ENCODE results near the gene IMPDH2. TPM values are rescaled to one million over a fixed set of nuclear protein-coding genes. Genes with fewer than 3 reads are reported as not detected.

IMPDH2 gene
- total RNA-seq, 2 experiments from 2014 or later: 295 to 360 TPM

DNA sequence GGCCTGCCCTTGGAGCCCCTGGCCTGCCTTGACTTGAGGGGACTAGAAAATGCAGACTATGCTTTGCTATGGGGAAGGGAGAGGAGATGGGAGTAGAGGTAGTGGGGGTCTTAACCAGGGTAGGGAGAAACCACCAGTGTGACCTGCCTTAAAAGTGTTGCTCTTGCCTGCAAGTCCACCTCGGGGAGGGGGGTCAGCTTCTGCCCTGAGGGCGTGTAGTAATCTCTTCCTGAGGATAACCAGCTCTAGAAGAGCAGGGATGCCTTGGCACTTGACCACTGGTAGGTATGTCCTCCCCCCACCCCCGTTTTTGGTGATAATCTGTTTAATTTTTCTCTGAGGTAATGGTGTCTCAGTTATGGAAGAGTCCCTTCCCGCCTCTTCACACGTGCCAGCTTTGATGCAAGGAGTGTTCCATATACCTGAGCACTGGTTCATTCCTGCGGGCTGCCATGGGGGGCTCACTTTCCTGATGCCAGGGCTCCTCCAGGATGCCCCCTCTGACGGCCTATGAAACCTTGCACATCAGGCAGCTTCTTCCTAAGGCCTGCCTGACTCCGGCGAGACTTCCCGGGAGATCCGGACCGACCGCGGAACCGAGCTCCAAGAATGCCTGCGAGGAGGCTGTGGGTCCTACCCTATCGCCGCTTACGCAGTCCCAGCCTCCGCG is 39.9 kb downstream of the IMPDH2 start:
- CTCF ChIA-PET (ENCODE audit: unreplicated experiment): interaction anchor here (0.6 to 1.4 kb wide), 3 partner anchors 18 to 357 kb away, joined by 3 to 7 read pairs (median 3); partner anchors contain the start of gene WDR6
- peaks cover 17% of the 10 kb centered on the region; the same call in 1 of the 2 replicates for H3K36me3 ChIP-seq (ENCODE audit: insufficient read depth, low read length)
- H4K20me1 ChIP-seq (ENCODE audit: insufficient read depth, low read length): no peaks in the 10 kb centered on the region
- BruUV-seq (replicated peaks): TSS peak; percentile 56
- TF ChIP-seq, protein P1, sequence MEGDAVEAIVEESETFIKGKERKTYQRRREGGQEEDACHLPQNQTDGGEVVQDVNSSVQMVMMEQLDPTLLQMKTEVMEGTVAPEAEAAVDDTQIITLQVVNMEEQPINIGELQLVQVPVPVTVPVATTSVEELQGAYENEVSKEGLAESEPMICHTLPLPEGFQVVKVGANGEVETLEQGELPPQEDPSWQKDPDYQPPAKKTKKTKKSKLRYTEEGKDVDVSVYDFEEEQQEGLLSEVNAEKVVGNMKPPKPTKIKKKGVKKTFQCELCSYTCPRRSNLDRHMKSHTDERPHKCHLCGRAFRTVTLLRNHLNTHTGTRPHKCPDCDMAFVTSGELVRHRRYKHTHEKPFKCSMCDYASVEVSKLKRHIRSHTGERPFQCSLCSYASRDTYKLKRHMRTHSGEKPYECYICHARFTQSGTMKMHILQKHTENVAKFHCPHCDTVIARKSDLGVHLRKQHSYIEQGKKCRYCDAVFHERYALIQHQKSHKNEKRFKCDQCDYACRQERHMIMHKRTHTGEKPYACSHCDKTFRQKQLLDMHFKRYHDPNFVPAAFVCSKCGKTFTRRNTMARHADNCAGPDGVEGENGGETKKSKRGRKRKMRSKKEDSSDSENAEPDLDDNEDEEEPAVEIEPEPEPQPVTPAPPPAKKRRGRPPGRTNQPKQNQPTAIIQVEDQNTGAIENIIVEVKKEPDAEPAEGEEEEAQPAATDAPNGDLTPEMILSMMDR (conservative IDR thresholded peaks at IDR 0.05; ENCODE audit: low read length): no peak
- TF ChIP-seq EZH2phosphoT487 (IDR thresholded peaks at IDR 0.05; ENCODE audit: borderline replicate concordance, low read depth, low read length): no peak
- H3K9me2 ChIP-seq (ENCODE audit: insufficient read depth, low read length): no peaks in the 10 kb centered on the region
- H3K9me3 ChIP-seq (ENCODE audit: low read length): no peaks in the 10 kb centered on the region
- H3K79me2 ChIP-seq (ENCODE audit: insufficient read depth, low read depth, low read length): no peaks in the 10 kb centered on the region; the same call in 1 of the 2 replicates
- POLR2A ChIA-PET: interaction anchor here (0.6 to 2.9 kb wide), 6 partner anchors 18 to 40 kb away, joined by 3 to 15 read pairs (median 6); partner anchors contain the start of genes NDUFAF3 and WDR6
- H3K27ac ChIP-seq (ENCODE audit: low read depth, low read length, poor library complexity, severe bottlenecking): peak overlapping the region; percentile 46
- peak overlapping the region; percentile 83 for H2AFZ ChIP-seq (ENCODE audit: low read length)
- peaks cover 27% of the 10 kb centered on the region for H3K4me1 ChIP-seq (ENCODE audit: insufficient read depth, low read length, poor library complexity, severe bottlenecking)
- intact Hi-C loops (cut with micrococcal nuclease; ENCODE audit: unreplicated experiment): loop anchor here (2.0 kb wide), 1 partner anchor 32 kb away; no protein-coding TSS in a partner anchor
- peak overlapping the region; percentile 84 for H3K4me3 ChIP-seq (ENCODE audit: low read depth, low read length, poor library complexity, severe bottlenecking)
- peak; percentile 24 for DNase-seq (ENCODE audit: low spot score)
- peak overlapping the region; percentile 97 for H3K4me2 ChIP-seq (ENCODE audit: low read length)

DNA sequence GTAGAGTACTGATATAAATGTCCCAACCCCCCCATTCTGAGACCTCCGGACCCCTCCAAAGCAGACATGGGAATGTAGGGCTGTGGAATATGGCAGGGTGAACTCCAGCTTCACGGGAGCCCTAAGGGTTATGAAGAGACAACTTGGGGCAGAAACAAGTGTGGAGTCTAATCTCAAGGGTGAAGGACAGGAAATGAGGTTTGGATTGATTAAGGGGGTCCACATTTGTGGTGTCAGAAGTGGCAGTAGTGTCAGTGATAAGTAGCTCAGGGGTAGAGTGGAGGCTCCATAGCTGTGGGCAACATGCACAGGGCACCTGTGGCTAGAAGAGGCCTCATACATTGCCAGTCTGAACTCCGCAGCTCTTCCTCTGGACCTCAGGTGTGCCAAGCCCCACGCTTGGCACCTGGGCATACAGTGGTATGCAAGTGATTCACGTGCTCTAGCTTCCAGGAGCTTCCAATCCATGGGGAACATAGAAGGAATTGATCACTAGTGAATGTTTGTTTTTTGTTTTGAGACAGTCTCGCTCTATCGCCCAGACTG is 43.3 kb downstream of the IMPDH2 start:
- Histone ChIP-seq H2AFZ (ENCODE audit: low read length) (no peak overlapping the region), H3K9me3 (ENCODE audit: low read length) (no peaks in the 10 kb centered on the region), H3K4me2 (ENCODE audit: low read length) (no peak overlapping the region), H3K27ac (ENCODE audit: low read depth, low read length, poor library complexity, severe bottlenecking) (no peak overlapping the region), H3K36me3 (ENCODE audit: insufficient read depth, low read length) (peaks cover 51% of the 10 kb centered on the region), H3K4me3 (ENCODE audit: low read depth, low read length, poor library complexity, severe bottlenecking) (no peak overlapping the region), H3K79me2 (ENCODE audit: insufficient read depth, low read depth, low read length) (no peaks in the 10 kb centered on the region; the same call in 1 of the 2 replicates), H3K4me1 (ENCODE audit: insufficient read depth, low read length, poor library complexity, severe bottlenecking) (peaks cover 16% of the 10 kb centered on the region), H4K20me1 (ENCODE audit: insufficient read depth, low read length) (no peaks in the 10 kb centered on the region), H3K9me2 (ENCODE audit: insufficient read depth, low read length) (no peaks in the 10 kb centered on the region)
- ChIA-PET POLR2A (no interaction called here), CTCF (ENCODE audit: unreplicated experiment) (no interaction called here)
- intact Hi-C loops (cut with micrococcal nuclease; ENCODE audit: unreplicated experiment): no loop called here
- no TSS peak for BruUV-seq (replicated peaks)
- DNase-seq (ENCODE audit: low spot score): no peak
- no peak for TF ChIP-seq EZH2phosphoT487 (IDR thresholded peaks at IDR 0.05; ENCODE audit: borderline replicate concordance, low read depth, low read length)
- TF ChIP-seq, protein P1 (conservative IDR thresholded peaks at IDR 0.05; ENCODE audit: low read length): no peak

DNA sequence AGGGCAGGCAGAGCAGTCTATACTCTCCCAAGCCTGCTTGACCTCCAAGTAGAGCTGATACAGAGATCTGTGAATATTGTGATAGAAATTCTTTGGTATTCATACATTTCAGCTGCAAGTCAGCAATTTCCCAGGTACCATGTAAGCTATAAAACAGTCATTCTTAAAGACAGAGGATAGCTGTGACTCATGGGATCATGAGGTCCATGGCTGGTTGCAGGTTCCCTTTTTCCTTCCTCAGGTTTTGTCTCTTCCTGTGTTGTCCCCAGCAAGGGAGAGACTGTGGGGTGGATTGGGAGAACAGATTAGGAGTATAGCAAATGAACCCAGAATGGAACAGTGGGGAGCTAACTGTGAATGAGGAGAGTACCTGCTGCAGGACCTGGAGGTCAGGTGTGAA is 44.5 kb downstream of the IMPDH2 start:
- BruUV-seq (replicated peaks): no TSS peak
- no peaks in the 10 kb centered on the region for H4K20me1 ChIP-seq (ENCODE audit: insufficient read depth, low read length)
- H3K27ac ChIP-seq (ENCODE audit: low read depth, low read length, poor library complexity, severe bottlenecking): no peak overlapping the region
- peaks cover 62% of the 10 kb centered on the region for H3K36me3 ChIP-seq (ENCODE audit: insufficient read depth, low read length)
- H2AFZ ChIP-seq (ENCODE audit: low read length): no peak overlapping the region
- no peak overlapping the region for H3K4me2 ChIP-seq (ENCODE audit: low read length)
- DNase-seq (ENCODE audit: low spot score): no peak
- intact Hi-C loops (cut with micrococcal nuclease; ENCODE audit: unreplicated experiment): no loop called here
- no peaks in the 10 kb centered on the region; the same call in 1 of the 2 replicates for H3K79me2 ChIP-seq (ENCODE audit: insufficient read depth, low read depth, low read length)
- no peaks in the 10 kb centered on the region for H3K9me3 ChIP-seq (ENCODE audit: low read length)
- POLR2A ChIA-PET: interaction anchor here (0.7 kb wide), 1 partner anchor 24 kb away, joined by 3 read pairs; no protein-coding TSS in a partner anchor
- no peak overlapping the region for H3K4me3 ChIP-seq (ENCODE audit: low read depth, low read length, poor library complexity, severe bottlenecking)
- H3K9me2 ChIP-seq (ENCODE audit: insufficient read depth, low read length): no peaks in the 10 kb centered on the region
- CTCF ChIA-PET (ENCODE audit: unreplicated experiment): no interaction called here
- no peak for TF ChIP-seq EZH2phosphoT487 (IDR thresholded peaks at IDR 0.05; ENCODE audit: borderline replicate concordance, low read depth, low read length)
- TF ChIP-seq, protein P1 (conservative IDR thresholded peaks at IDR 0.05; ENCODE audit: low read length): no peak
- peaks cover 9% of the 10 kb centered on the region for H3K4me1 ChIP-seq (ENCODE audit: insufficient read depth, low read length, poor library complexity, severe bottlenecking)
